PC-9 (cell line): ENCODE data around the gene NME9. TPM values are rescaled to one million over a fixed set of nuclear protein-coding genes. Genes with fewer than 3 reads are reported as not detected.

Experiments
- BruUV-seq: library from RNA; stranded (reverse); fragments of 400-500 nt; replicated peaks from 2 replicates; lab custom pipeline; 2021; lab: Mats Ljungman, UMichigan
- CTCF ChIA-PET: fragments of 300-600 bp; sonication (Branson Sonifier 250); formaldehyde crosslinking; loops from one replicate; lab custom pipeline; 2022; ENCODE audit warnings: antibody characterized with exemption; lab: Charles Lee
- POLR2A ChIA-PET: fragments of 300-600 bp; sonication (Branson Sonifier 250); formaldehyde crosslinking; loops from one replicate; lab custom pipeline; 2022; ENCODE audit warnings: antibody characterized with exemption; ENCODE audit not compliant: unreplicated experiment; lab: Charles Lee
- DNase-seq, 2 experiments: peaks; one replicate each; pipeline versions ENCODE4 v3.0.0 to v3.0.0-alpha.2; 2015 to 2022; ENCODE audit warnings: mixed read lengths in 1 of 2
- H2AFZ ChIP-seq: fragments of 200-600 bp; sonication (generic); 2 replicates; pipeline ENCODE4 v1.8.1; 2017; ENCODE audit warnings: antibody characterized with exemption
- H3F3A ChIP-seq: fragments of 200-600 bp; sonication (generic); 2 replicates; pipeline ENCODE4 v1.8.1; 2017; ENCODE audit warnings: antibody characterized with exemption, mild to moderate bottlenecking, low read depth; ENCODE audit not compliant: insufficient read depth
- H3K27ac ChIP-seq: fragments of 200-600 bp; sonication (generic); 2 replicates; pipeline ENCODE4 v1.6.1; 2016; ENCODE audit warnings: mixed run types
- H3K27me3 ChIP-seq: fragments of 200-600 bp; sonication (generic); 2 replicates; pipeline ENCODE4 v1.6.1; 2016; ENCODE audit warnings: low read depth, mixed run types; ENCODE audit not compliant: insufficient read depth
- H3K36me3 ChIP-seq: fragments of 200-600 bp; sonication (generic); 2 replicates; pipeline ENCODE4 v1.6.1; 2016; ENCODE audit warnings: low read depth, mixed run types
- H3K4me1 ChIP-seq: fragments of 200-600 bp; sonication (generic); replicated peaks from 2 replicates; pipeline ENCODE4 v1.6.1; 2016; ENCODE audit warnings: mixed run types; ENCODE audit not compliant: insufficient read depth
- H3K4me2 ChIP-seq: fragments of 200-600 bp; sonication (generic); 2 replicates; pipeline ENCODE4 v1.6.1; 2017; ENCODE audit warnings: mixed run types
- H3K4me3 ChIP-seq: fragments of 200-600 bp; sonication (generic); 2 replicates; pipeline ENCODE4 v1.6.1; 2016; ENCODE audit warnings: mixed run types
- H3K79me2 ChIP-seq: fragments of 200-600 bp; sonication (generic); 2 replicates; pipeline ENCODE4 v1.6.1; 2017; ENCODE audit warnings: low read depth, mixed run types
- H3K9me2 ChIP-seq: fragments of 200-600 bp; sonication (generic); 2 replicates; pipeline ENCODE4 v1.8.1; 2017; ENCODE audit warnings: mild to moderate bottlenecking; ENCODE audit not compliant: insufficient read depth
- H3K9me3 ChIP-seq: fragments of 200-600 bp; sonication (generic); 2 replicates; pipeline ENCODE4 v1.8.1; 2016; ENCODE audit warnings: low read depth; ENCODE audit not compliant: insufficient read depth
- H4K20me1 ChIP-seq: fragments of 200-600 bp; sonication (generic); 2 replicates; pipeline ENCODE4 v1.8.1; 2017; ENCODE audit not compliant: insufficient read depth
- CTCF ChIP-seq: fragments of 200-600 bp; sonication (generic); conservative IDR thresholded peaks from 2 replicates; pipeline ENCODE4 v1.6.1; 2017; ENCODE audit warnings: mixed run types, antibody characterized with exemption, mild to moderate bottlenecking, moderate library complexity
- EZH2 ChIP-seq: fragments of 200-600 bp; sonication (generic); IDR thresholded peaks from 2 replicates; pipeline ENCODE4 v1.8.0; 2017; ENCODE audit warnings: antibody characterized with exemption, low read depth
- intact Hi-C: fragments of 100-400 bp; cut with micrococcal nuclease; formaldehyde crosslinking; loops from one replicate; pipeline ENCODE4 v1.10.0; 2022; ENCODE audit not compliant: unreplicated experiment
- total RNA-seq: library from RNA; stranded (reverse); gene quantifications from 2 replicates; pipeline ENCODE4 v1.2.3, GENCODE V29; 2021

Gene NME9
- total RNA-seq, 1 experiment from 2014 or later, result not detected

GRCh38 chr3:138374573-138375134 lies 45.0 kb upstream of the NME9 start:
- H3K27ac ChIP-seq, result no peak overlapping the region
- no peak for DNase-seq
- no peak overlapping the region for H2AFZ ChIP-seq
- H3K36me3 ChIP-seq, result no peaks in the 10 kb centered on the region
- H3F3A ChIP-seq, result no peaks in the 10 kb centered on the region
- no peak overlapping the region for H3K4me3 ChIP-seq
- ChIA-PET CTCF (no interaction called here), POLR2A (no interaction called here)
- H3K4me1 ChIP-seq, result no peaks in the 10 kb centered on the region
- BruUV-seq, result no TSS peak
- no peaks in the 10 kb centered on the region for H3K9me2 ChIP-seq
- intact Hi-C loops, result no loop called here
- TF ChIP-seq EZH2 (no peak), CTCF (no peak)
- no peaks in the 10 kb centered on the region for H3K9me3 ChIP-seq
- no peaks in the 10 kb centered on the region for H4K20me1 ChIP-seq
- no peaks in the 10 kb centered on the region for H3K79me2 ChIP-seq
- H3K4me2 ChIP-seq, result no peak overlapping the region
- H3K27me3 ChIP-seq, result no peaks in the 10 kb centered on the region

- Histone ChIP-seq H3K79me2 (no peaks in the 10 kb centered on the region), H3K4me3 (no peak overlapping the region), H2AFZ (no peak overlapping the region), H3F3A (no peaks in the 10 kb centered on the region), H3K27me3 (no peaks in the 10 kb centered on the region), H3K27ac (no peak overlapping the region), H4K20me1 (no peaks in the 10 kb centered on the region), H3K4me1 (no peaks in the 10 kb centered on the region), H3K9me2 (no peaks in the 10 kb centered on the region), H3K36me3 (no peaks in the 10 kb centered on the region), H3K9me3 (no peaks in the 10 kb centered on the region), H3K4me2 (no peak overlapping the region)
- ChIA-PET POLR2A (interaction anchor here (0.6 kb wide), 1 partner anchor 19 kb away, joined by 3 read pairs; no protein-coding TSS in a partner anchor), CTCF (no interaction called here)
- no TSS peak for BruUV-seq
- TF ChIP-seq CTCF (no peak), EZH2 (no peak)
- no peak for DNase-seq
- intact Hi-C loops, result no loop called here
Measured at GRCh38 chr3:138373736-138374094, 44.1 kb upstream of the NME9 start.

- ChIA-PET POLR2A (interaction anchor here (0.6 kb wide), 1 partner anchor 18 kb away, joined by 3 read pairs; no protein-coding TSS in a partner anchor), CTCF (no interaction called here)
- Histone ChIP-seq H3K4me1 (no peaks in the 10 kb centered on the region), H3K9me3 (no peaks in the 10 kb centered on the region), H4K20me1 (no peaks in the 10 kb centered on the region), H3K9me2 (no peaks in the 10 kb centered on the region), H3K27me3 (no peaks in the 10 kb centered on the region), H3K36me3 (no peaks in the 10 kb centered on the region), H3K4me3 (no peak overlapping the region), H2AFZ (no peak overlapping the region), H3K27ac (no peak overlapping the region), H3K4me2 (no peak overlapping the region), H3K79me2 (no peaks in the 10 kb centered on the region), H3F3A (no peaks in the 10 kb centered on the region)
- TF ChIP-seq CTCF, result no peak
- no peak for TF ChIP-seq EZH2
- no peak for DNase-seq
- BruUV-seq, result no TSS peak
- intact Hi-C loops, result no loop called here
Measured at GRCh38 chr3:138373087-138373735, 43.6 kb upstream of the NME9 start.
